ENCODE data around the gene MMD.
"Not testable (repeated sequence)": the region's sequence is repeated elsewhere in the genome, so short reads cannot be mapped to it uniquely, and the experiment has no call there.

Gene MMD

DNA sequence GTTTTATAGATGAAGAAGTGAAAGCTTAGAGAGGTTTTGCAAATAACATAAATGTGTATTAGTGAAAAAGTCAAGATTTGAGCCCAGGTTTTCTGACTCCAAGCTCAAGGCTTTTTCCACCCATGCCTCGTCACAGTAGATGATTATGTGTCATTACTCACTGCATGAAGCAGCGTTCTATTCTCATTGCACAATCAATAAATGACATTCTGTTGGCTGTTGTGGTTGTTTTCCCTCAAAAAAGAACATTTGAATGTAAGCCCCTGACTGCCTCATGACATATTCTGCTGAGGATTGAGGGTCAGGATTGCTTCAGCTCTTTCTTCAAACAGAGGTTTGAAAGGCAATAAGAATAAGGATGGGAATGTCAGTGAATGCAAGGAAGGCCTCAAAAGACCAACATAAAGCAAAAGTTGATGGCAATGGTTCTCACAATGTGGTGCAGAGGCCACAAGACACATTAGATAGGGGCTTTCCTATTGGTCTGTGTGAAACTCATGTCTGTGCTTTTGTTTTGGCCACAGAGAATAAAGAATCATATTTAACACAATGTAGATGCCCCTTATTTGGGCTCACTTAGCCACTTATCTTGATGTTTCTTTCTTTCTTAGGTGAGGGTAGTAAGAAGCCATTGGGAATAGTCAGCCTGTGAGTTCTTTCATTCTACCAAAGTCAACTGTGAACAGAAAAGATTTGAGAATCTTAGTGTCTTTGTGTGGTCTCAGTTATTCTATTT is 5.4 kb upstream of the MMD start:
- in situ Hi-C loops (cut with MboI; ENCODE audit: low pct_unique_long_range_greater_than_20kb, low sequenced_read_pairs): no loop called here
- DNase-seq: no peak

GRCh38 chr17:55424893-55425540 is 3.4 kb upstream of the MMD start:
- in situ Hi-C loops (cut with MboI; ENCODE audit: low pct_unique_long_range_greater_than_20kb, low sequenced_read_pairs): no loop called here
- no peak for DNase-seq

DNA sequence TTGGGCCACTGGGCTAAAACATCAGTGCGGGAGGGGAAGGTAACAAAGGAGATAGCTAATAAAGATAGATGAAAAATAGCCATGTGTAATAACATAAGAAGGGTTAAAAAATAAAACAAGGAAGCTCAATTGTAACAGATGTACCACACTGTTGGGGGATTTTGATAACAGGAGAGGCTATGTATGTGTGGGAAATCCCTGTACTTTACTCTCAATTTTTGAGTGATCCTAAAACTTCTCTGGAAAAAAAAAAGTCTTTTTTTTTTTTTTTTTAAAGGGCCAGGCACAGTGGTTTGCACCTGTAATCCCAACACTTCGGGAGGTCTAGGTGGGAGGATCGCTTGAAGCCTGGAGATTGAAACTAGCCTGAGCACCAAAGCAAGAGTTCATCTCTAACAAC is 1.9 kb upstream of the MMD start:
- DNase-seq: no peak
- in situ Hi-C loops (cut with MboI; ENCODE audit: low pct_unique_long_range_greater_than_20kb, low sequenced_read_pairs): no loop called here

DNA sequence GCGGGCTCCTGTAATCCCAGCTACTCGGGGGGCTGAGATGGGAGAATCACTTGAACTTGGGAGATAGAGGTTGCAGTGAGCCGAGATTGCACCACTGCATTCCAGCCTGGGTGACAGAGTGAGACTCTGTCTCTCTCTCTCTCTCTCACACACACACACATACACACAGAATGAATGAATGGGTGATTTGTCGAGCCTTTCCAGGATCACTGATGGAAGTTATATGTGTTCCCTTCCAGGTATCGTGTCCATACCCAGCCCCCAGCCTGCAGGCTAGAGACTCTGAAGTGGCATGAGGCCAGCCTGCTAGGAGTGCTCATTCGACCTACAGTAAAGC is 1.2 kb upstream of the MMD start:
- in situ Hi-C loops (cut with MboI; ENCODE audit: low pct_unique_long_range_greater_than_20kb, low sequenced_read_pairs); DNase-seq: not testable (repeated sequence)

DNA sequence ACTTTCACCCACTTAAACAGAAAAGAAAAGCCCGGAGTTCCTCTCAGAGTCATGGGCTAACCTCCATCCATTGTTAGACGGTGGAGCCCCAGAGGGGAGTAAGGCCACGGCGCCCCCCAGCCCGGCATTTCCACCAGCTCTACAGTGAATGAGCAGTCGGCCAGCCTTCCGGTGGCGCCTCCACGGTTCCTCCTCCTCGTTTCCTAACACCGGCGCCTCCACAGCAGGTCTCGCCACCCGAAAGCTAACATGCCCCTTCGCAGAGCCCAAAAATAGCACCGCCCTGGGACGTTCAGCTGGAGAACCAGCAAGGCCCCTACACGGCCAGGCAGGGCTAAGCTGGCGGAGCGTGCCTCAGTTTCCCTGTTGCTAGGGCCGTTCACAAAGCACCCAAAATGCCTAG is 858 bp downstream of the MMD start:
- DNase-seq: peak; percentile 43
- in situ Hi-C loops (cut with MboI; ENCODE audit: low pct_unique_long_range_greater_than_20kb, low sequenced_read_pairs): no loop called here

- DNase-seq: peak; percentile 66
- in situ Hi-C loops (cut with MboI; ENCODE audit: low pct_unique_long_range_greater_than_20kb, low sequenced_read_pairs): no loop called here
Measured at GRCh38 chr17:55420067-55420775, 1.4 kb downstream of the MMD start.

GRCh38 chr17:55418369-55419268 is 3.0 kb downstream of the MMD start:
- no peak for DNase-seq
- in situ Hi-C loops (cut with MboI; ENCODE audit: low pct_unique_long_range_greater_than_20kb, low sequenced_read_pairs): no loop called here

GRCh38 chr17:55417411-55418268 is 4.0 kb downstream of the MMD start:
- in situ Hi-C loops (cut with MboI; ENCODE audit: low pct_unique_long_range_greater_than_20kb, low sequenced_read_pairs): no loop called here
- DNase-seq: no peak

- in situ Hi-C loops (cut with MboI; ENCODE audit: low pct_unique_long_range_greater_than_20kb, low sequenced_read_pairs): no loop called here
- DNase-seq: no peak
Measured at GRCh38 chr17:55416470-55417052, 5.1 kb downstream of the MMD start.

- in situ Hi-C loops (cut with MboI; ENCODE audit: low pct_unique_long_range_greater_than_20kb, low sequenced_read_pairs): no loop called here
- DNase-seq: no peak
Measured at GRCh38 chr17:55416000-55416399, 5.6 kb downstream of the MMD start.

DNA sequence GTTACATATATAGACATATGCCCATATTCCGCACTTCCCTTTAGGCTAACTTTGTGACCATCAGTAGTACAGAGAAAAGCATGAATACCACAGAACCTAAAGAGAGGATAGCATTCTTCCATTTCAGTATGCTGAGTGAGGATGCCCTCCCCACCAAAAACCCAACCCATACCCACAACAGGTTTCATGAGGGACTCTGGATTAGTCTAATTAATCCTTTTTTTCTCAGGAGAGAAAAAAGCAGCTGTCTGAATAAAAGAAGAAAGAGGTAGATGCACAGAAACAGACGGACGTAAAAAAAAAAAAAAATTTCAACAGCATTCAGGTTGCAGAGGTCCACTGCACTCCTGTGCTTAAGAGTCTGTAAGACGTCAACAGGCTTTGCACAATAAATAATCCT is 6.7 kb downstream of the MMD start:
- in situ Hi-C loops (cut with MboI; ENCODE audit: low pct_unique_long_range_greater_than_20kb, low sequenced_read_pairs): no loop called here
- DNase-seq: no peak

DNA sequence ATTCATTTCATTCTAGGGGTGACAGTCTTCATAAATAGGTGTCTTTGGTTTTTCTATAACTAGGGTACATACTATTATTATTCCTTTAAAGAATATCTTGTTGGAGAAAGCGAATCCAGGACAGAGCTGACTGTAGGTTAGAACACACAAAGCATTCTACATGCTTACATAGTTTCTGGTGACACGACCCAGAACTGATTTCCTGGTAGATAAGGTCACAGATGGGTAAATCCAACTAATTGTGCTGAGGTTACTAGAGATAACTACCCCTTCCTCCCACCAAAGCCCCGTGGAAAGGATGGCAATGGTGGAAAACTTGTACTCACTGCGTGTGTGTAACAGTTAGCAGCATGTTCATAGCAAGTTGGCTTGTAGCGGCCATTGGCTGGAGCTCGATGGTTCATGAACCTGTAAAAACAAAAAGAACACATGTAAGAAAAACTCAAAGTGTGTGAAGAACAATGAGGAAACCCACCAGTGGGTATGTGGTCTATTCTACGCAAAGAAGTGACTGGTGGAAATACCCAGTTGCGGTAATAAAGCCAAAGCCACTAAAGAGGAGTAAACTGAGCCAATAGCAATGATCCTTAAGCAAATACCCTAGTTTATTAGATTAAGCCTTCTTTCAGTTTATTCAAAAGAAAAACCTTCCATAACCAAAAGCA is 7.7 kb downstream of the MMD start:
- in situ Hi-C loops (cut with MboI; ENCODE audit: low pct_unique_long_range_greater_than_20kb, low sequenced_read_pairs): no loop called here
- no peak for DNase-seq

- no peak for DNase-seq
- in situ Hi-C loops (cut with MboI; ENCODE audit: low pct_unique_long_range_greater_than_20kb, low sequenced_read_pairs): no loop called here
Measured at GRCh38 chr17:55411463-55411855, 10.2 kb downstream of the MMD start.

DNA sequence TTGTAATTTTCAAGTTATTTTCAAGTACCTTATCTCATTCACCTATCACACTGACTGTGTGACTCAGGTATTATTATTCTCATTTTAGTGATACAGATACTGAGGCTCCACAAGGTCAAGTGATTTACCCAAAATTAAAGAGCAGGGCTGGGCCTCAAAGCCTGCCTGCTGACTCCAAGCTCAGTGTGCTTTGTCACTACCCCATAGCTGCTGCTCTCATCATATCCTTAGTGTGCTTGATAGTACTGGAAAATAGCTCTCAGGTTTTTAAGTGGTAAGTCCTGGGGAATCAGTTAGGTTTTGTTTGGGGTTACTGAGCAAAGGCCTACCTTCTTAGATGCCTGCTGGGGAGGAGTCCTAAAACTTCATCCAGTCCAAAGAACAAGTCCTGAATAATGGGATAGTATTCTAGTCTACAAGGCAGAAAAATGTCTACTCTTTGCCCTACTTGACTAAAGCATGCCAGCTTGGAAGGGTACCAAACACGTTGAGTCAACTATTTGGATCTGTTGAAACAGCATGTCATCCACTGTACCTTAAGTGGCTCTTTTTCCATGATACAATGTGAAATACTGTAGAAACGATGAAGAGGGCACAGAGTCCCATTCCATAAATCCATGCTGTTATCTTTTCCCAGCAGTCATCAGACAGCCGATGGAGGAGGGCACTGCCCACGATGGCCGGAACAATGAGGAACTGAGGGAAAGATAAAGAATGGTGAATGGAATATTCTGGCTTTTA is 10.7 kb downstream of the MMD start:
- in situ Hi-C loops (cut with MboI; ENCODE audit: low pct_unique_long_range_greater_than_20kb, low sequenced_read_pairs): no loop called here
- DNase-seq: no peak

- in situ Hi-C loops (cut with MboI; ENCODE audit: low pct_unique_long_range_greater_than_20kb, low sequenced_read_pairs): no loop called here
- no peak for DNase-seq
Measured at GRCh38 chr17:55409030-55409800, 12.4 kb downstream of the MMD start.
